Measurements from ENCODE around the gene ITGB4.

Gene ITGB4

GRCh38 chr17:75697651-75698291 lies 23.5 kb upstream of the ITGB4 start:
- no peak for DNase-seq (ENCODE audit: low read depth)

DNA sequence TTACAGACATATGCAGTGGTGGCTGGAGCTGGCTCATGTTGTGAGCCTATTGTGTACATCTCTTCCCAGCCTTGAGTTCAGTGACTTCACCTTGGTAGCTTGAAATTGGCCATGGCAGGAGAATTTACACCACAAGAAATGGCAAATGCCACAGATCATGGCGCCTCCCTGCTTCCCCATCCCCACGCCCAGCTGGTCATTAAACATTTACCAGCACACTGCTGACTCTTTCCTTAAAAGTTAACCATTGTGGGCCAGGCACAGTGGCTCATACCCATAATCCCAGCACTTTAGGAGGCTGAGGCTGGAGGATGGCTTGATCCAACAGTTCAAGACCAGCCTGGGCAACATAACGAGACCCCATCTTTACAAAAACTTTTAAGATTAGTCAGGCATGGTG lies 22.6 kb upstream of the ITGB4 start:
- DNase-seq (ENCODE audit: low read depth) = no peak

DNA sequence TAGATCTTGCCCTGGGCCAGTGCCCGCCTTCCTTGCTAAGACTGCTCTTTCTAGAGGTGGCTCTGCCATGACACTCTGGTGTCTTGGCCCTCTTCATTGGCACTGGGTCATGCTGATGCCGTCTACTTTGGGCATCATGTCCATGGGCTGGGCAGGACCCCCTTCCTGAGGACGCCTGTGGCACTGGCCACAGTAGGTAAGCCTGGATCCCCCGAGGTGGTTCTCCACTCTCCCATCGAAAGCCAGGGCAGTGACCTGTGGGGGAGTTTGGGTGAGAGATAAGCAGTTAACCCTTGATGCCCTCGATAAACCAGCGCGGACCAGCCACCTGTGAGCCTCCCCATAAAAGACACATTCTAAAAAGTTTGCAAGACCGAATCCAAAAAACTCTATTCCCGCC lies 20.0 kb upstream of the ITGB4 start:
- no peak for DNase-seq (ENCODE audit: low read depth)

GRCh38 chr17:75703191-75703590 lies 18.1 kb upstream of the ITGB4 start:
- no peak for DNase-seq (ENCODE audit: low read depth)

- DNase-seq (ENCODE audit: low read depth) = no peak
Observed at GRCh38 chr17:75703591-75703990, 17.7 kb upstream of the ITGB4 start.

DNA sequence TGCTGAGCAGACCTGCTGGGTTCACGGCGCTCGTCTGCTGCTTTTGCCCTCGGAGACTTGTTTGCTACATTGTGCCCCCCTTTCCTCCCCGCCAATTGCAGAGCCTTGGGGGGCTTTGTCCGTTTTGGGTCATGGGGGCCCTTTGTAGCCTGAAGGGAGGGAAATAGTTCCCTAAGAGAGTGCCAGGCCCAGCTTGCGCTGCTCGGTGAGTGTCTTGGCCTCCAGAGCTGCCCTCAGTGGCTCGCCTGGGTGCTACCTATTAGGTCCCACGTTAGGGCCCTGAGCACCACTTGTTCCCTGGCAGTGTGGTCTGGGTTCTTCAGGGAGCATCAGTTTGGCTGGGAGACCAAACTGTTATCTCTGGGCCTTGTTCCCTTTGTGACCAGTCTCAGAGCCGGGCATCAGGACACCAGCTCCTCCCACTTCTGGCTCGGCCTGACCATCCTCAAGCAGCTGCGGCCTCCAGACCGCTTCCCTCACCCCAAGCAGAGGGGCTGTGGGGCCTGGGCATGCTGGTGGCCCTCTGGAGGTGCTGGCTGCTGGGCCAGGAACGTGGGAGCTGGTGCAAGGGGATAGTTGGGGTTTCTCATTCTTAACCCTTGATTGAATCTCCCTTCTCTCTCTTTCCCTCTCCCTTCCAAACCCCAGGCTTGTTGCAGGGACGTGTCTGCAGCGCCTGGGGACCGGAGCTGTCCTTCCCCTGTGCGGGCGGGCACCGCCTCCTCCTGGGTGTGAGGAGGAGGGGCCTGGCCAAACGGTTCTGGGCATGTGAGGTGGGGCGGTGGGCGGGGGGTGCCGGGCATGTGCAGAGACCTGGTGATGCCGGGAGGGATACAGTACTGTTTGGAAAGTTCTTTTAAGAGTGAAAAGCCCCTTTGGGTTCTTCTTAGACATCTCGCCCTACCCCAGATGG lies 16.0 kb upstream of the ITGB4 start:
- no peak for DNase-seq (ENCODE audit: low read depth)

DNA sequence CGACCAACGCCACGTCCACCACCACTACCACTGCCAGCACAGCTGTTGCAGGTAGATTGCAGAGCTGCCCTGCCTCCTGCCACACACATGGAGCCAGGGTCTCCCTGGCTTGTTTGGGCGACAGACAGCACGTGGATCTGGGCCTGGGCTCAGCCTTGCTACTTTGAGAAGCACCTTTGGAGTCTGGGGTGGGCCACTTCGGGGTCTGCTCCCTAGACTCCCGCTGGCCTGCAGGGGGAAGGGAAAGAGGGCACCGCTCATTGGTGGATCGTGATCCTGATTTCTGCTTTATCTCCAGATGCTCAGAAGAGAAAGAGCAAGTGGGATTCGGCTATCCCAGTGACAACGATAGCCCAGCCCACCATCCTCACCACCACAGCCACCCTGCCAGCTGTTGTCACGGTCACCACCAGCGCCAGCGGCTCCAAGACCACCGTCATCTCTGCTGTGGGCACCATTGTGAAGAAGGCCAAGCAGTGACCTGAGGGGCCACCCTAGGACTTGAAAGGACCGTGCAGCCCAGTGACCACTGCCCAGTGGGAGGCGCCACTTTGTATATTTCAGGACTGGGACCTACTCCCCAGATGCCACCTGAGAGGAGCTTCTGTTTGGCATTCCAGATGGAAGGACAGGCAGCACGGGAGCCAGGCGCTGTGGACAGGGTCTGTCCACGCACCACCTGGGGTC lies 15.1 kb upstream of the ITGB4 start:
- DNase-seq (ENCODE audit: low read depth) = no peak

- DNase-seq (ENCODE audit: low read depth) = peak; percentile 77
Observed at GRCh38 chr17:75707079-75707571, 14.1 kb upstream of the ITGB4 start.

- peak; percentile 29 for DNase-seq (ENCODE audit: low read depth)
Observed at GRCh38 chr17:75712446-75712845, 8.8 kb upstream of the ITGB4 start.

DNA sequence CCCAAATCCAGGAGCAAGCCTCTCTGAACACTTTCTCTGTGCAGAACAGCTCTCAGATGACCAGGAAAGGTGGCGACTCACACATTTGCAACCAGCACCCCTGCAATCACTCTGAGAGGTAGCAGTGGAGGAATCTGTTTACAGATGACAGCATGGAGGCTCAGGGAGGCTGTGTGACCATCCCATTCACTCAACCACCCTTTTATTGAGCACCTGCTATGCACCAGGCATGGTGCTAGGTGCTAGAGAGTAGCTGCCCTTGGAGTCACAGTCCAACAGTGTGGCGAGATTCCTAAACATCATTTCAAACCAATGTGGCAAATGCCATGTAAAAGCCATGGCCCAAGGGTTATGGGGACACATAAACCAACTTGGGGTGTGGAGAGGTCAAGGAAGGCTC lies 1.5 kb upstream of the ITGB4 start:
- no peak for DNase-seq (ENCODE audit: low read depth)

GRCh38 chr17:75721463-75722011 lies 278 bp downstream of the ITGB4 start:
- no peak for DNase-seq (ENCODE audit: low read depth)

- DNase-seq (ENCODE audit: low read depth) = no peak
Observed at GRCh38 chr17:75722076-75722475, 817 bp downstream of the ITGB4 start.

DNA sequence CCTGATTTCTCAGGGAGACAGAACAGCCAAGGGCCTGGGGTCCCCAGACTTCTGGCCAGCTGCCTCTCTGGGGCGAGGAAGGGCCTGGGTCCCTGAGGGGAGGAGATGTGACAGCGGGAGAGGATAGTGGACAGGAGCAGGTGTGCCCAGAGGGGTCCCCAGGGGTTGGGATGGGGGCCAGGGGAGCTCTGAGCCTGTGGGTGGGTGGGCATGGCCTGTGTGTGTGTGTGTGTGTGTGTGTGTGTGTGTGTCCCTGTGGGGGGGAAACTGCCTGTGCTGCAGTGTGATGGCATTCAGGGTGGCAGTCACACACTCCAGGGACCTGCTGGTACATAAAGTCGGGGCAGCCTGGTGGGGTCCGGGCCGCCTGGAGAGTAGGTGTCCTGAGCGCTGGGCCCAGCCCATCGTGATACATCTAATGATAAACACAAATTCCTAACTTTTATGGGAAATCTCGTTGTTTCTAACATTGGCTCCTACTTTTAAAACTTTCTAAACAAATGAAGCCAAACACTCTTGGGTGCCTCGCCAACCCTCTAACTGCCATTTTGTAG lies 1.4 kb downstream of the ITGB4 start:
- DNase-seq (ENCODE audit: low read depth) = no peak

GRCh38 chr17:75723171-75723930 lies 2.1 kb downstream of the ITGB4 start:
- no peak for DNase-seq (ENCODE audit: low read depth)

DNA sequence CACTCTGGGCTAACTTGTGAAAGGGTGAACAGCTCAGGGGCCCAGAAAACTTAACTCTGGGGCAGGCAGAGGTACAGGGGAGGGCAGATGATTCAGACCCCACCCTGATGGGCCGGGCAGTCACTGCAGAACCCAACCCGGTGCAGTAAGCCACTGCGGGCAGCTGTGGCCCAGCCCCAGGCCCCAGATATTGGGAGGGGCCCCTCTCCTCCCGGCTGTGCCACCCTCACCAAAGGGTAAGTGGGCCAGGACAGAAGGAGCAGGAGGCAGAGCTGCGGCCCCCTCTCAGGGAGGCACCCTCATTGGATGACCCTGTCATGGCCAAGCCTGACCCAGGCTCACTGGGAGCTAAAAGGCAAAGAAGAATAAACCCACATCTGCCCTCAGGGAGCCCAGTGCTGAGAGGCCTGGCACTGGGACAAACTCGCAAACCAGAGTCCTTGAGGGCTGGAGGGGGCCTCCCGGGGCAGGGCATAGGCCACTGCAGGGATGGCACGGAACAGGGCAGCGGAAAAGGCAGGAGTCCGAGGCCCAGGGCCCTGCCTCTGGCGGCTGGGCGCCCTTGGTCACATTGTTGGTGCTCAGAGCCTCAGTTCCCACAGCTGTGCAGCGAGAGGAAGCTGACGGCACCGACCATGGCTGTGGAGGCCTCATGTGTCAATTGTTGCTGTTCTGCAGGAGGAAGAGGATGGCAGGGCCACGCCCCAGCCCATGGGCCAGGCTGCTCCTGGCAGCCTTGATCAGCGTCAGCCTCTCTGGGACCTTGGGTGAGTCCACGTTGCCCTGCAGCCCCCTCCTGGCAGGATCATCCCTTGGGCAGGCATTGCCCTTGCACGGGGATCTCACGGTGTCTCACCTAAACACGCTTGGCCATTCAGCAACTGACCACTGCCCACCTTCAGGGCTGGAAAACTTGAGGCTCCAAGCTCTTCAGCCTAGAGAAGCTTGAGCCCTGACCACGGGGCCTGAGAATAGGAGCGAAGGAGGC lies 3.1 kb downstream of the ITGB4 start:
- no peak for DNase-seq (ENCODE audit: low read depth)

DNA sequence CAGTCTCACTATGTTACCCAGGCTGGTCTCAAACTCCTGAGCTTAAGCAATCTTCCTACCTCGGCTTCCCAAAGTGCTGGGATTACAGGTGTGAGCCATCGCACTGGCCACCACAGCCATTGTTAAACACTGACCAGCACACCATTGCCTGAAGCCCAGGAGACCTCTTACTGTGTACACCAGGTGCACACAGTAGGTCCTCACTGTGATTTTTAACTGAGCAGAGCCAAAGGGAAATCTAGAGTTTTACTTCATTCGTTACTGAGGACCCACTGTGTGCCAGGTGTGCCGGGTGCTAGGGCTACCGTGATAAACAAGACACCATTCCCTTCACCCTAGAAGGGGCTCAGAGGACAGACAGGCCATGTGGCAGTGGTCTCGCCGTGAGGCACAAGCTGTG lies 4.2 kb downstream of the ITGB4 start:
- no peak for DNase-seq (ENCODE audit: low read depth)

DNA sequence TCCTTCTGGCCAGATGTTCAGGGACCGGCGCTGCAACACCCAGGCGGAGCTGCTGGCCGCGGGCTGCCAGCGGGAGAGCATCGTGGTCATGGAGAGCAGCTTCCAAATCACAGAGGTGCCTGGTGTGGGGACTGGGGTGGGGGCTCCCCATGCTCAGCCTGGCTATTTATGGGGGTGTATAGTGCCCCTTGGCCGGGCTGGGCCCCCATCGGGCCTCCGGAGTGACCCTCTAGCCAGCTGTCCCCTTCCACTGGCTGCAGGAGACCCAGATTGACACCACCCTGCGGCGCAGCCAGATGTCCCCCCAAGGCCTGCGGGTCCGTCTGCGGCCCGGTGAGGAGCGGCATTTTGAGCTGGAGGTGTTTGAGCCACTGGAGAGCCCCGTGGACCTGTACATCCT lies 6.1 kb downstream of the ITGB4 start:
- no peak for DNase-seq (ENCODE audit: low read depth)

GRCh38 chr17:75729351-75729750 lies 8.1 kb downstream of the ITGB4 start:
- DNase-seq (ENCODE audit: low read depth) = no peak

DNA sequence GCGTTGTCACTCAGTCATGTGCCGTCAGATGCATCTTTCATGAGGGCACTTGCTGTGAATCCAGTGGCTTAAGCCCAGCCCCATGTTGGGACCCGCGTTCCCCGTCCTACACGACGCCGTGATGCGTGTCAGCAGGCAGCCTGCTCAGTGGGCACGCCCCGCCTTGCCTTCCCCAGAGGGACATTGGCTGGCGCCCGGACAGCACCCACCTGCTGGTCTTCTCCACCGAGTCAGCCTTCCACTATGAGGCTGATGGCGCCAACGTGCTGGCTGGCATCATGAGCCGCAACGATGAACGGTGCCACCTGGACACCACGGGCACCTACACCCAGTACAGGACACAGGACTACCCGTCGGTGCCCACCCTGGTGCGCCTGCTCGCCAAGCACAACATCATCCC lies 8.8 kb downstream of the ITGB4 start:
- DNase-seq (ENCODE audit: low read depth) = no peak

GRCh38 chr17:75731086-75731715 lies 9.9 kb downstream of the ITGB4 start:
- DNase-seq (ENCODE audit: low read depth) = no peak

All from iris pigment epithelial cell (primary cell).